Loucy (cell line): ENCODE results near the gene ITGB4.

Source experiments
- EZH2phosphoT487 ChIP-seq: fragments of 200-600 bp; IDR thresholded peaks from 2 replicates; pipeline ENCODE4 v1.6.1; 2018; ENCODE audit warnings: antibody characterized with exemption, mild to moderate bottlenecking, moderate library complexity, borderline replicate concordance
- TF ChIP-seq, protein P1 (sequence below): fragments of 200-600 bp; sonication (generic); conservative IDR thresholded peaks from 2 replicates; pipeline ENCODE4 v1.5.1; 2014; ENCODE audit warnings: mild to moderate bottlenecking, antibody characterized with exemption, low read length

- TF ChIP-seq, protein P1, sequence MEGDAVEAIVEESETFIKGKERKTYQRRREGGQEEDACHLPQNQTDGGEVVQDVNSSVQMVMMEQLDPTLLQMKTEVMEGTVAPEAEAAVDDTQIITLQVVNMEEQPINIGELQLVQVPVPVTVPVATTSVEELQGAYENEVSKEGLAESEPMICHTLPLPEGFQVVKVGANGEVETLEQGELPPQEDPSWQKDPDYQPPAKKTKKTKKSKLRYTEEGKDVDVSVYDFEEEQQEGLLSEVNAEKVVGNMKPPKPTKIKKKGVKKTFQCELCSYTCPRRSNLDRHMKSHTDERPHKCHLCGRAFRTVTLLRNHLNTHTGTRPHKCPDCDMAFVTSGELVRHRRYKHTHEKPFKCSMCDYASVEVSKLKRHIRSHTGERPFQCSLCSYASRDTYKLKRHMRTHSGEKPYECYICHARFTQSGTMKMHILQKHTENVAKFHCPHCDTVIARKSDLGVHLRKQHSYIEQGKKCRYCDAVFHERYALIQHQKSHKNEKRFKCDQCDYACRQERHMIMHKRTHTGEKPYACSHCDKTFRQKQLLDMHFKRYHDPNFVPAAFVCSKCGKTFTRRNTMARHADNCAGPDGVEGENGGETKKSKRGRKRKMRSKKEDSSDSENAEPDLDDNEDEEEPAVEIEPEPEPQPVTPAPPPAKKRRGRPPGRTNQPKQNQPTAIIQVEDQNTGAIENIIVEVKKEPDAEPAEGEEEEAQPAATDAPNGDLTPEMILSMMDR, result no peak
- no peak for TF ChIP-seq EZH2phosphoT487
Observed at GRCh38 chr17:75776386-75777295, 55.4 kb downstream of the ITGB4 start.
